Stimulated activated naive B cell treated with anti-CD40 and anti-IgM and Interleukin-4, amounts not matched to agents 10 μg/mL and 1 μg/mL and 100 μg/mL, for 72 hours (primary cell): ENCODE measurements around the gene GAS6.
"Not testable (repeated sequence)": the region's sequence is repeated elsewhere in the genome, so short reads cannot be mapped to it uniquely, and the experiment has no call there.

Source experiments
- ATAC-seq, 2 donors: fragments of 150-1000 bp; cut with Tn5 transposase; replicated peaks; 2 replicates each; pipeline ENCODE4 v1.10.0; 2021; ENCODE audit warnings: moderate library complexity in 1 of 2
- DNase-seq: peaks from one replicate; pipeline ENCODE4 v3.0.0; 2021
- H3K27ac Mint-ChIP-seq: one replicate; pipeline ENCODE4 v1.8.0; 2022; ENCODE audit warnings: mild to moderate bottlenecking, mixed read lengths
- H3K27me3 Mint-ChIP-seq, 2 donors: one replicate each; pipeline ENCODE4 v1.8.0; 2022; ENCODE audit warnings: mixed read lengths in 2 of 2
- H3K36me3 Mint-ChIP-seq, 2 donors: one replicate each; pipeline ENCODE4 v1.8.0; 2022; ENCODE audit warnings: mixed read lengths in 2 of 2, mild to moderate bottlenecking in 1 of 2
- H3K4me1 Mint-ChIP-seq, 2 donors: one replicate each; pipeline ENCODE4 v1.8.0; 2022; ENCODE audit warnings: mixed read lengths in 2 of 2, mild to moderate bottlenecking in 1 of 2
- H3K4me3 Mint-ChIP-seq, 2 donors: one replicate each; pipeline ENCODE4 v1.8.0; 2022; ENCODE audit warnings: mild to moderate bottlenecking in 2 of 2, mixed read lengths in 2 of 2, moderate library complexity in 1 of 2
- H3K9me3 Mint-ChIP-seq, 2 donors: one replicate each; pipeline ENCODE4 v1.8.0; 2022; ENCODE audit warnings: mixed read lengths in 2 of 2, mild to moderate bottlenecking in 1 of 2

GAS6 gene

DNA sequence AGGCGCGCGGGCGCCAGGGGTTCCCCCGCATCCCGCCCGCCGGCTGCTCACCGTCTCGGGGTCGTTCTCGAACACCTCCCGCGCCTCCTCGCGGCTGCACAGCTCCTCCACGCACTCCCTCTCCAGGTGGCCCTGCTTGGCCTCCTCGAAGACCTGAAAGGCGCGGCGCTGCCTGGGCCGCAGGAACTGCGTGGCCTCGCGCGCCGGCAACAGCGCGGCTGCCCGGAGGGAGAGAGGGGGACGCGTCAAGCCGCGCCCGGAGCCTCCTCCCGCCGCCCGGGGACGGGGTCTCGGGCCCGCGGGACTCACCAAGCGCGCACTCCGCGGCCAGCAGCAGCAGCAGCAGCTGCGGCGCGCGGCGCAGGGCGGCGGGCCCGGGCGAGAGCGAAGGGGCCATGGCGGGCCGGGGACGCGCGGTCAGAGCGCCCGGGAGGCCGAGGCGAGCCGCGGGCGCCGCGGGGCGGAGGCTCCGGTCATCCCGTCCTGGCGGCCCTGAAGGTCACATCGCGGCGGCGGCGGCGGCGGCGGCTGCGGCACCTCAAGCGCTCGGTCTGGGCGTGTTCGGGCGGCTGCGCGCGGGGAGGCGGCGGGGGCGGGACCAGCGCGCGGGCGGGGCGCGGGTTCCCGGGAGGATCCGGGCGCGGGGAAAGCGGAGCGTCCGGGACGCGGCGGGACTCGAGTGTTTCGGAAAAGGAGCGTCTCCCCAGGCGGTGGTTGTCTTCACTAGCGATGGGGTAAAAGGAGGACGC is at the start of gene GAS6:
TSS of gene GAS6 (minus strand) at position 553 of the 749 bp plus-strand sequence. CDS start at position 397, 156 bp downstream.
- ATAC-seq = peak; percentile 66 to 70
- Mint-ChIP-seq H3K4me1 (peaks cover 38 to 51% of the 10 kb centered on the region in 2 donors), H3K27me3 (peaks cover 39 to 43% of the 10 kb centered on the region in 2 donors)

DNA sequence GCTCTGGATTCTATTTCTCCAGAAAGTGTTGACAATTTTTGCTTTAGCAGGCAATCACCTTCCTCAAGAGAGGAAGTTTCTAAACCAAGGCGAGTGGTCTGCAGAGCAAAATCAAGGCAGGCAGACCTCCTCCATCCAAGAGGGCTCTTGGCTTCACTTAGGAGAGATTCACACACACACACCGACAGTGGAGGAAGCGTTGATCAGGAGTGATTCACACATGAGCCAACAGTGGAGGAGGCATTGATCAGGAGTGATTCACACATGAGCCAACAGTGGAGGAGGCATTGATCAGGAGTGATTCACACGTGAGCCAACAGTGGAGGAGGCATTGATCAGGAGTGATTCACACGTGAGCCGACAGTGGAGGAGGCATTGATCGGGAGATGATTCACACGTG is 49.5 kb upstream of the GAS6 start:
- not testable (repeated sequence) for DNase-seq, ATAC-seq, H3K36me3 Mint-ChIP-seq, H3K9me3 Mint-ChIP-seq, H3K4me3 Mint-ChIP-seq, H3K27ac Mint-ChIP-seq, H3K4me1 Mint-ChIP-seq
- H3K27me3 Mint-ChIP-seq = peaks cover 35 to 63% of the 10 kb centered on the region in 2 donors

More for the DNA sequence above, at the start of gene GAS6:
- peak within 1 kb of the TSS; percentile 92 to 96 for H3K4me3 Mint-ChIP-seq
- peak; percentile 47 for DNase-seq
- H3K36me3 Mint-ChIP-seq = peaks cover 39 to 53% of the 10 kb centered on the region in 2 donors
- peaks cover 9 to 13% of the 10 kb centered on the region in 2 donors for H3K9me3 Mint-ChIP-seq
- H3K27ac Mint-ChIP-seq = peak within 1 kb of the TSS; percentile 98

DNA sequence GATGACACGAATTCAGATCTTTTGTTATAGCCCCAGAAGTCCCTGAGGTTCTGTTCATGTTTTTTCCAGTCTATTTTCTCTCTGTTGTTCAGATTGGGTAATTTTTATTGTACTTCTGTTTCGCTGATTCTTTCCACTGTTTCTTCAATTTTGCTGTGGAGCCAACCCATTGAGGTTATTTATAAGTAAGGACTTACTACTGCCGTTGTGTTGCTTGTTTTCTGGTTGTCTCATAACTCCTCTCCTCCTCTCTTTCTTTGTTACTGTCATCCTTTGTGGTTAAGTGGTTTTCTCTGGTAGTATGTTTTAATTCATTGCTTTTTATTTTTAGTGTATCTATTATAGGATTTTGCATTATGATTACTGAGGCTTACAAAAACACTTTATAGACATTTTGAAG is 48.7 kb upstream of the GAS6 start:
- ATAC-seq (peak in 1 of 2 donors; percentile 23), DNase-seq (no peak)
- peak overlapping the region in 1 of 2 donors; percentile 18 for H3K4me3 Mint-ChIP-seq
- peak overlapping the region; percentile 28 for H3K27ac Mint-ChIP-seq
- peaks cover 5 to 8% of the 10 kb centered on the region in 2 donors for H3K9me3 Mint-ChIP-seq
- H3K4me1 Mint-ChIP-seq = peaks cover 6 to 14% of the 10 kb centered on the region in 2 donors
- peaks cover 0 to 7% of the 10 kb centered on the region in 2 donors for H3K36me3 Mint-ChIP-seq
- peaks cover 35 to 66% of the 10 kb centered on the region in 2 donors for H3K27me3 Mint-ChIP-seq

DNA sequence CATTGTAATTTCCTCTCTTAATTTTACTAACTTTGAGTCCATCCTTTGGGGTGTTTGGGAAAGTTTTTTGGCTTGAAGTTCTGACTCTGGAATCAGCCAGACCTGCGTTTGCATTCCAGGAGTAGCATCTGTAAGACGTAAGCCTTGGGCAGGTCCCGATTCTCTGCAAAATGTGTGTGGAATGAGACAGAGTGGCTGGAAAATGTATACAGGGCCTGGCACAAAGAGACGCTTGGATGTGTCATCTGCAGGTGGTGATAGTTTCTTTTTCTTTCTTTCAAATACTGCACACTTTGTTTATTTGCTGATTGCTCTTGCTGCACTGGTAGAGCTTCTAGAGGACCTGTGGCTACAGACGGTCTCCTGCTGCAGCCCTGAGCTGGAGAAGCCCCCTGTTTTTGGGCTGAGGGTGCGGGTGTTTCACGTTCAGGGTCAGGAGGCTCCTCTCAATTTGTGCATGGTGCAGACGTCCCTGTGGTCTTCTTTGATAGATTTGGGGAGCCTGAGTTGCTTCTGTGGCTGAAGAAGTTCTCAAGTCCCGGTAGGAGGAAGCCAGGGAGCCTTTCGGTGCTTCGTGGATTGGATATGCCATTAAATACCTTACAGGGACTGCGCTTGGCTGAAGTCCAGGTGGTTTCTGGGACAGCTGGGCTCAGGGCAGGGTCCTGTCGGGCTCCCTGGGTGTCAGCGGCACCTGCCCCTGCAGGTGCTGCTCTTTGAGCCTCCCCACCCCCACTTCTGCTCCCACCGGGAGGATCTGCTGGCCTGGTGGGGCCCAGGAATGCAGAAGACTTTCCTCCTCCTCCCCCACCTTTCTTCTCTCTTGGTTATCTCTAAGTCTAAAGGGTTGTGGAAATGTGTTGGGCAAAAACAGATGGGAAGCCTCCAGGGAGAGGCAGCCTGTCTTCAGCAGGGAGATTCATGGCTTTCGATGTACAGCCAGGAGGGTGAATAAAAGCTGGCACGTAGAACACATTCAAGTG is 44.0 kb upstream of the GAS6 start:
- H3K4me3 Mint-ChIP-seq = no peak overlapping the region
- H3K36me3 Mint-ChIP-seq = peaks cover 0 to 7% of the 10 kb centered on the region in 2 donors
- no peak for DNase-seq
- peaks cover 6 to 14% of the 10 kb centered on the region in 2 donors for H3K4me1 Mint-ChIP-seq
- peaks cover 5 to 8% of the 10 kb centered on the region in 2 donors for H3K9me3 Mint-ChIP-seq
- peaks cover 19 to 38% of the 10 kb centered on the region in 2 donors for H3K27me3 Mint-ChIP-seq
- no peak overlapping the region for H3K27ac Mint-ChIP-seq
- ATAC-seq = no peak

DNA sequence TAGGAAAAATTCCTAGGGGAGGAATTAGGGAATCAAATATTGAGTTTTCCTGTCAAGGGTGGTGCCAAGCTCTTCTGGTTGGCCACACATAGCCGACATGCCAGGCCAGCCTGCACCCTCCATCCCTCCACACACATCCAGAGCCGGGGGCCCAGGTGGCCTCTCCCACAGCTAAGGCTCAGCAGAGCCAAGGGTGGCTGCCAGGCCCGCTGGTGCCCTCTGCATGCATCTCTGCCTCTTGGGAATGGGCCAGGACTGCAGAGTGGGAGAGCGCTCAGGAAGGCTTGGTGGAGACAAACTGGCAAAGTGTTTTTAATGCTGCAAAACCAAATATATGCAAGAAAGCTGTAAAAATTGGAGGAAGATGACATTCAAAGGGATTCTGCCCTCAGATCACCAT is 42.7 kb upstream of the GAS6 start:
- H3K9me3 Mint-ChIP-seq = no peaks in the 10 kb centered on the region
- peaks cover 13 to 28% of the 10 kb centered on the region in 2 donors for H3K27me3 Mint-ChIP-seq
- DNase-seq = no peak
- no peaks in the 10 kb centered on the region for H3K36me3 Mint-ChIP-seq
- ATAC-seq = no peak
- no peak overlapping the region for H3K4me3 Mint-ChIP-seq
- H3K27ac Mint-ChIP-seq = no peak overlapping the region
- H3K4me1 Mint-ChIP-seq = peaks cover 3 to 8% of the 10 kb centered on the region in 2 donors

DNA sequence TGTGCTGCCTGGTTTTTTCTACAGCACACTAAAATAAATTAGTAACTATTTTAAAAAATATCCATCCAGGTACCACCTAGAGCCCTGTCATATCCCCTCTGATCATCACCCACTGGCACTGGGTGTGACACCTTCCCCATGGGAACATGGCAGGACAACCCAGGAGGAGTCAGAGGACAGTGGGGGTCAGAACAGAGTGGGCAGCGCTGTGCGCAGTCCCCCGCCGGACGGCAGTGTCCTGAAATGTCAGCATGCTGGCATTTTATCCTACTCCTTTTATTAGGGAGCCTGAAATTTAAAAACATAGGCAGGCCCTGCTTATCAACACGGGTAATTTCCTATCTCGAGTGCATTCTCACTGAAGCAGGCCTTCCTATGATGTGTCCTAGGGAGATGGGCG is 42.1 kb upstream of the GAS6 start:
- H3K4me1 Mint-ChIP-seq = peaks cover 3 to 8% of the 10 kb centered on the region in 2 donors
- no peaks in the 10 kb centered on the region for H3K9me3 Mint-ChIP-seq
- H3K27me3 Mint-ChIP-seq = peaks cover 14 to 25% of the 10 kb centered on the region in 2 donors
- no peak for ATAC-seq
- DNase-seq = no peak
- H3K36me3 Mint-ChIP-seq = no peaks in the 10 kb centered on the region
- no peak overlapping the region for H3K4me3 Mint-ChIP-seq
- H3K27ac Mint-ChIP-seq = no peak overlapping the region

DNA sequence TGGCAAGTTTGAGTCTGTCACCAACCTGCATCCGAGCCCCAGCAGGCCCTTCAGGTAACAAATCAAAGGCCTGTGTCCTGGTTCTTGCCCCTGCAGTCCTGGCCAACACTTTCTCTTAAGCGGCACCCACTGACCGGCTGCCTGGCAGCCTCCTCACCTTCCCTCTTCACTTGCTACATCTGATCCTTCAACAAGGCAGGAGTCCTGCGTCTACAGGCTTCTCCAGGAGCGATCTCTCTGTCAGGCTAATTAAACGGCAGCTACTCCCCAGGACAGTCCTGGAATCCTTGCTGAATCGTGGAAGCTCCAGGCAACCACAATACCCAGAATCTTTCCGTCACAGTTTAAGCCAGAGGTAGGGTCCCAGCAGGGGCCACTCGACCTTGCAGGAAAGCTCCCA is 41.1 kb upstream of the GAS6 start:
- H3K36me3 Mint-ChIP-seq = no peaks in the 10 kb centered on the region
- H3K27me3 Mint-ChIP-seq = peaks cover 20 to 28% of the 10 kb centered on the region in 2 donors
- ATAC-seq (no peak), DNase-seq (no peak)
- H3K9me3 Mint-ChIP-seq = no peaks in the 10 kb centered on the region
- peak overlapping the region; percentile 53 for H3K27ac Mint-ChIP-seq
- peaks cover 3 to 8% of the 10 kb centered on the region in 2 donors for H3K4me1 Mint-ChIP-seq
- no peak overlapping the region for H3K4me3 Mint-ChIP-seq

DNA sequence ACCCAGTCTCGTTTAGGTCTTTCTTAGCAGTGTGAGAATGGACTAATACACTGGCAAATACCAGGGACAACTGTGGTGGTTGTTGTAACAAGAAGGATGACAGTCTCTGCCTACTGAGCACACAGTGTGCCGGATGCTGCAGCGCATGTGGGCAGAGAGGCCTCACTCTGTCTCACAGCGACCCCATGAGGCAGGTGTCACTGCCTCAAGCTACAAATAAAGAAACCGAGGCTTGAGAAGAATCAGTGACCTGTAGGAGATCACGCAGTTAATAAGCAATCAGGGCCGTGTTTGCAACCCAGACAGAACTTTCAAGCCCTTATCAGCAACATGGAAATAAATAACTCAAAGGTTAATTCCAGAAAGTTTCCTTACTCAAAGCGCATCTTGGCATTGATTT is 40.5 kb upstream of the GAS6 start:
- DNase-seq = no peak
- no peak overlapping the region for H3K4me3 Mint-ChIP-seq
- H3K36me3 Mint-ChIP-seq = no peaks in the 10 kb centered on the region
- H3K27ac Mint-ChIP-seq = no peak overlapping the region
- peaks cover 20 to 26% of the 10 kb centered on the region in 2 donors for H3K27me3 Mint-ChIP-seq
- H3K4me1 Mint-ChIP-seq = peaks cover 3 to 8% of the 10 kb centered on the region in 2 donors
- ATAC-seq = peak; percentile 38
- H3K9me3 Mint-ChIP-seq = no peaks in the 10 kb centered on the region

DNA sequence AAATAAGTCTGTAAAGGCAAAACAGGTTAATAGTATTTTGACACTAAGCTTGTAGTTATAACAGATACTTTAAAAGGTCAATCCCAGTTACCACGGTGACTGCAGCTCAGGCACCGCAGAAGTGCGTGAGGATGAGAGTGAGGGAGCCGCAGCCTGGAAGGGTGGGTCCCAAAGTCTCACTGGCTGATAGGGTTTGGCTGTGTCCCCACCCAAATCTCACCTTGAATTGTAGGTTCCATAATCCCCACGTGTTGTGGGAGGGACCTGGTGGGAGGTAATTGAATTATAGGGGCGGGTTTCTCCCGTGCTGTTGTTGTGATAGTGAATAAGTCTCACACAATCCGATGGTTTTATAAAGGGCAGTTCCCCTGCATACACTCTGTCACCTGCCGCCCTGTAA is 40.0 kb upstream of the GAS6 start:
- H3K4me1 Mint-ChIP-seq = peaks cover 3 to 8% of the 10 kb centered on the region in 2 donors
- H3K9me3 Mint-ChIP-seq = no peaks in the 10 kb centered on the region
- no peak overlapping the region for H3K27ac Mint-ChIP-seq
- H3K27me3 Mint-ChIP-seq = peaks cover 20 to 21% of the 10 kb centered on the region in 2 donors
- no peaks in the 10 kb centered on the region for H3K36me3 Mint-ChIP-seq
- no peak for ATAC-seq
- DNase-seq = no peak
- H3K4me3 Mint-ChIP-seq = no peak overlapping the region

DNA sequence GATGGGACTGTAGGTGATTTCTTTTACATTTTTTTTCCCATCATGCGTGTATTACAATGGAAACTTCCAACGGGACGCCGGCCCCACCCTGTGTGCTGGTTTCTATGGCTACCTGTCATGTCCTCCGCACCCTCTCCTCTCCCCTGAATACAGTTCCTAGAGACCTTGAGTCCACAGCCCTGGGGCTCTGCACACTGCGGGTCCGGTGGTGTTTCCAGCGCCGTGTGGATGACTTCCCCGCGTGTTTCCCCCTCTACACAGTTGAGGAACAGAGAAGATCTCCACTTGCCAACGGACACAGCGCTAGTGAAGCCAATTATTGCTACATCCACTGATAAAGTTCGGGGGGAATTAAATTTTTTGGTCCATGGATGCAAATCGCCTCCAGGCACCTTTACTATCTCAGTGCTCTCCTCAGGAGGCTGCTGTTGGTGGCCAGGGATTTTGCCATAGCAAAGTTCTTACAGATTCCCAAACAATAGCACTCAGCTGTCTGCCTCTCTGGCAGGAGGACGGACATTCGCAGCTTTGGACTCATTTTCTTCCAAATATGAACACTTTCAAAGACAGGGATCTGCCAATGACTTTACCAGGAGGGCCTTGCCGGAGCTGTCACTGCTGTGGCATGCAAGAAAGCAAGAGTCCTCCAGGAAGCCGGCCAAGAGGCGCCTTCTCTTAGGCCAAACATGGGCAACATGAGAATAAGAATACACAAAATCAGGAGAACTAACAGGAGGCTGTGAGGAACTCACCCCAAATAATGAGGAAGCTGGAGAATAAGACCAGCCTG is 39.3 kb upstream of the GAS6 start:
- DNase-seq (no peak), ATAC-seq (no peak)
- Mint-ChIP-seq H3K4me3 (no peak overlapping the region), H3K9me3 (no peaks in the 10 kb centered on the region), H3K27ac (no peak overlapping the region), H3K4me1 (peaks cover 3 to 5% of the 10 kb centered on the region in 2 donors), H3K27me3 (peaks cover 18 to 20% of the 10 kb centered on the region in 2 donors), H3K36me3 (no peaks in the 10 kb centered on the region)

DNA sequence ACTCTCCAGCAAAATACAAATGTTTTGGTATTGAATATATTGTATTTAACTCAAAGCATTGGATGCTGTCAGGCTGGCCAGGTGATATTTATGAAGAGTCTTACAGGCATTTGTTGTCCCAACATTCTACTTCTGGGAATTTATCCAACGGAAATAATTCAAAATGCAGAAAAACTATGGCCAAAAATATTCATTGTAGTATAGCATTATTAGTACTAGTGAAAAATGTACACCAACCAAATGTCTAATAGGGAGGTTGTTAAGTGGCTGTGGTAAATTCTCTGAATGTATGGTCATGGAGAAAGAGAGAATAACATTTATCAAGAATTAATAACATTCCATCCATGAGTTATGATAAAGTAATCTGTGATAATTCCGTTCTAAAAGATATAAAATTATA is 38.6 kb upstream of the GAS6 start:
- H3K27me3 Mint-ChIP-seq = peaks cover 17 to 21% of the 10 kb centered on the region in 2 donors
- H3K27ac Mint-ChIP-seq = no peak overlapping the region
- no peaks in the 10 kb centered on the region for H3K36me3 Mint-ChIP-seq
- H3K9me3 Mint-ChIP-seq = no peaks in the 10 kb centered on the region
- ATAC-seq (no peak), DNase-seq (no peak)
- H3K4me1 Mint-ChIP-seq = no peaks in the 10 kb centered on the region
- no peak overlapping the region for H3K4me3 Mint-ChIP-seq

DNA sequence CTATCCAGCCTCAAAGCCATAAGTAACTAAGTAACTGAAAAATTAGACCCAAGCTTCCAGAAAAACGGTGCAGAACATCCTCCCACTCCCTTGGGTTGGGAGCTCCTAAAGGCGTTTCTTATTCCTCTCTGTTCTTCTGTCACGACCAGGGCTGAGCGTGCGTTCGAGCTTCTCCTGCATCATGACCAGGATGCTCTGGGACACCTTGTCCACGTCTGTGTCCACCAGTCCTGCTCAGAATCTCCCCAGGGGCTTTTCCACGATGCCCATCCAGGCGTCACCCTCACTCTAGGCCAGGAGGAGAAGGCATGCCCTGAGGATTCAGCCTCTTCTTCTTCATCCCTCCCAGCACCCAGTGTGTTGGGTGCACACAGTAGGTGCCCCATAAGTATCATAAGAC is 37.8 kb upstream of the GAS6 start:
- peaks cover 21 to 26% of the 10 kb centered on the region in 2 donors for H3K27me3 Mint-ChIP-seq

DNA sequence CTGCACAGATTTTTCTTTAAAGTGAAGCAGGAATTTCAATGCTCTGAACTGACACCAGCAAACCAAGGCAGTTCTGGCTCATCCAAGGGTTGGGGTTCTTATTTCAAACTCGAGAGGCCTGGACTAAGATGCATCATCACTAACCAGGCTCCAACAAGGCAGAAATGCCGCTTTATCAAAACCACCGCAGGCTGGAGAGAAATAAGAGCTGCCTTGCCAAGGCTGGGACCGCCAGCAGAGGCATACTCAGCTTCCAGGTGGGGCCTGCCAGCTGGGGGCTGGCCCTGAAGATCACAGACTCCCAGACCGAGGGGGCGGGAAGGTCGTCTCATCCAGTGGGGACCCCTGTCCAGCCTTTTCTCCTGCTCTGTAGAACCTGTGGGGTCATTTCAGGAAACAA is 37.4 kb upstream of the GAS6 start:
- peaks cover 25 to 26% of the 10 kb centered on the region in 2 donors for H3K27me3 Mint-ChIP-seq
- no peaks in the 10 kb centered on the region for H3K9me3 Mint-ChIP-seq
- no peaks in the 10 kb centered on the region for H3K36me3 Mint-ChIP-seq
- no peak for ATAC-seq
- DNase-seq = no peak
- H3K4me3 Mint-ChIP-seq = no peak overlapping the region
- H3K27ac Mint-ChIP-seq = no peak overlapping the region
- no peaks in the 10 kb centered on the region for H3K4me1 Mint-ChIP-seq

More for the DNA sequence above, 37.8 kb upstream of the GAS6 start:
- H3K4me3 Mint-ChIP-seq = no peak overlapping the region
- H3K9me3 Mint-ChIP-seq = no peaks in the 10 kb centered on the region
- no peaks in the 10 kb centered on the region for H3K4me1 Mint-ChIP-seq
- H3K36me3 Mint-ChIP-seq = no peaks in the 10 kb centered on the region
- ATAC-seq (no peak), DNase-seq (no peak)
- no peak overlapping the region for H3K27ac Mint-ChIP-seq

DNA sequence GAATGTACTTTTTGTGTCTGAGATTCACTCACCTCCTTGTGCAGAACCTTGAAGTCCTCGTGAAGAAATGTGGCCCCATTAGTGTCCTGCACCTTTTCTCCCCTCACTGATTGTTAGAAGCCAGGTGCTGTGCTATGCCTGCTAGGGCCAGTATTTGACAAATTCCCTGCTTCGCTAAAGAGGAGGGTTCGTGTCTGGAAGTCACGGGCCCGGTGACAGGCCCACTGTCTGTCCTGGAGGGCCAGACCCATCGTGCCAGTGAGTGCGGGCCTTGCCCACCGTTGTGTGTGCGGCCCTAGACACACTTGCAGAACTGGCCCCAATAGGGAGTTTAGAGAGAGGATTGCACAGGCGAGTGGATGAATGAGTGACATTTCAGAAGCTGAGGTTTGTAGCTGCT is 36.8 kb upstream of the GAS6 start:
- no peaks in the 10 kb centered on the region for H3K36me3 Mint-ChIP-seq
- H3K4me1 Mint-ChIP-seq = no peaks in the 10 kb centered on the region
- no peak overlapping the region for H3K27ac Mint-ChIP-seq
- H3K9me3 Mint-ChIP-seq = no peaks in the 10 kb centered on the region
- peaks cover 25 to 27% of the 10 kb centered on the region in 2 donors for H3K27me3 Mint-ChIP-seq
- ATAC-seq (no peak), DNase-seq (no peak)
- no peak overlapping the region for H3K4me3 Mint-ChIP-seq
